ENCODE data around the gene ITPR1. TPM values are rescaled to one million over a fixed set of nuclear protein-coding genes. Genes with fewer than 3 reads are reported as not detected.

Gene ITPR1
- total RNA-seq, 2 experiments from 2014 or later = 74.3 to 76.2 TPM

GRCh38 chr3:4623421-4623999 lies 130.4 kb downstream of the ITPR1 start:
- Mint-ChIP-seq H3K27ac (no peak overlapping the region), H3K9me3 (peaks cover 10% of the 10 kb centered on the region), H3K36me3 (peaks cover 21% of the 10 kb centered on the region), H3K27me3 (peaks cover 1% of the 10 kb centered on the region), H3K4me1 (peaks cover under 1% of the 10 kb centered on the region), H3K4me3 (no peak overlapping the region)
- ATAC-seq (ENCODE audit: low read depth) = no peak
- no peak for DNase-seq
- POLR2A ChIA-PET = no interaction called here

- no peaks in the 10 kb centered on the region for H3K4me1 Mint-ChIP-seq
- H3K36me3 Mint-ChIP-seq = peaks cover 4% of the 10 kb centered on the region
These were observed 134.7 kb downstream of the ITPR1 start for GRCh38 chr3:4627651-4628375.

GRCh38 chr3:4629095-4630007 lies 136.2 kb downstream of the ITPR1 start:
- ATAC-seq (ENCODE audit: low read depth) (no peak), DNase-seq (no peak)
- Mint-ChIP-seq H3K36me3 (peaks cover 4% of the 10 kb centered on the region), H3K9me3 (no peaks in the 10 kb centered on the region), H3K27me3 (no peaks in the 10 kb centered on the region), H3K27ac (no peak overlapping the region), H3K4me1 (peaks cover 5% of the 10 kb centered on the region), H3K4me3 (no peak overlapping the region)
- POLR2A ChIA-PET = no interaction called here

More at GRCh38 chr3:4627651-4628375, 134.7 kb downstream of the ITPR1 start:
- H3K9me3 Mint-ChIP-seq = no peaks in the 10 kb centered on the region
- no peak for DNase-seq
- ATAC-seq (ENCODE audit: low read depth) = no peak
- H3K27ac Mint-ChIP-seq = no peak overlapping the region
- no peak overlapping the region for H3K4me3 Mint-ChIP-seq
- no peaks in the 10 kb centered on the region for H3K27me3 Mint-ChIP-seq
- POLR2A ChIA-PET = no interaction called here

GRCh38 chr3:4633078-4634004 lies 140.2 kb downstream of the ITPR1 start:
- peak; percentile 42 for ATAC-seq (ENCODE audit: low read depth)
- Mint-ChIP-seq H3K27ac (no peak overlapping the region), H3K9me3 (no peaks in the 10 kb centered on the region), H3K4me1 (peaks cover 7% of the 10 kb centered on the region), H3K27me3 (no peaks in the 10 kb centered on the region), H3K36me3 (peaks cover 5% of the 10 kb centered on the region), H3K4me3 (no peak overlapping the region)
- DNase-seq = no peak
- POLR2A ChIA-PET = interaction anchor here (1.0 kb wide), 1 partner anchor 140 kb away, joined by 6 read pairs; the partner anchor contains the start of gene ITPR1

- DNase-seq = no peak
- Mint-ChIP-seq H3K36me3 (peaks cover 2% of the 10 kb centered on the region), H3K4me3 (no peak overlapping the region), H3K9me3 (no peaks in the 10 kb centered on the region), H3K27ac (no peak overlapping the region), H3K27me3 (no peaks in the 10 kb centered on the region), H3K4me1 (peaks cover 7% of the 10 kb centered on the region)
- POLR2A ChIA-PET = no interaction called here
- no peak for ATAC-seq (ENCODE audit: low read depth)
These were observed 141.7 kb downstream of the ITPR1 start for GRCh38 chr3:4634894-4635293.

GRCh38 chr3:4637265-4637664 lies 144.1 kb downstream of the ITPR1 start:
- H3K27me3 Mint-ChIP-seq = no peaks in the 10 kb centered on the region
- peaks cover 9% of the 10 kb centered on the region for H3K36me3 Mint-ChIP-seq
- H3K27ac Mint-ChIP-seq = no peak overlapping the region
- POLR2A ChIA-PET = no interaction called here
- no peak for DNase-seq
- no peaks in the 10 kb centered on the region for H3K9me3 Mint-ChIP-seq
- ATAC-seq (ENCODE audit: low read depth) = no peak
- H3K4me3 Mint-ChIP-seq = no peak overlapping the region
- peaks cover 7% of the 10 kb centered on the region for H3K4me1 Mint-ChIP-seq

GRCh38 chr3:4641863-4642563 lies 148.9 kb downstream of the ITPR1 start:
- ATAC-seq (ENCODE audit: low read depth) (no peak), DNase-seq (no peak)
- POLR2A ChIA-PET = no interaction called here
- Mint-ChIP-seq H3K4me1 (peaks cover 24% of the 10 kb centered on the region), H3K9me3 (no peaks in the 10 kb centered on the region), H3K27ac (no peak overlapping the region), H3K27me3 (no peaks in the 10 kb centered on the region), H3K36me3 (peaks cover 25% of the 10 kb centered on the region), H3K4me3 (no peak overlapping the region)

- Mint-ChIP-seq H3K27ac (no peak overlapping the region), H3K4me3 (no peak overlapping the region), H3K9me3 (no peaks in the 10 kb centered on the region), H3K27me3 (no peaks in the 10 kb centered on the region), H3K36me3 (peaks cover 31% of the 10 kb centered on the region), H3K4me1 (peaks cover 22% of the 10 kb centered on the region)
- DNase-seq (no peak), ATAC-seq (ENCODE audit: low read depth) (no peak)
- POLR2A ChIA-PET = no interaction called here
These were observed 149.5 kb downstream of the ITPR1 start for GRCh38 chr3:4642611-4643010.

- POLR2A ChIA-PET = no interaction called here
- peaks cover 22% of the 10 kb centered on the region for H3K4me1 Mint-ChIP-seq
- H3K9me3 Mint-ChIP-seq = no peaks in the 10 kb centered on the region
- DNase-seq (no peak), ATAC-seq (ENCODE audit: low read depth) (no peak)
- peaks cover 37% of the 10 kb centered on the region for H3K36me3 Mint-ChIP-seq
- no peak overlapping the region for H3K4me3 Mint-ChIP-seq
- H3K27me3 Mint-ChIP-seq = no peaks in the 10 kb centered on the region
- H3K27ac Mint-ChIP-seq = peak overlapping the region; percentile 21
These were observed 150.9 kb downstream of the ITPR1 start for GRCh38 chr3:4643904-4644547.

GRCh38 chr3:4644951-4645350 lies 151.8 kb downstream of the ITPR1 start:
- no peak for ATAC-seq (ENCODE audit: low read depth)
- Mint-ChIP-seq H3K27ac (peak overlapping the region; percentile 54), H3K36me3 (peaks cover 44% of the 10 kb centered on the region), H3K4me1 (peaks cover 22% of the 10 kb centered on the region), H3K9me3 (no peaks in the 10 kb centered on the region), H3K27me3 (no peaks in the 10 kb centered on the region), H3K4me3 (peak overlapping the region; percentile 14)
- no peak for DNase-seq
- POLR2A ChIA-PET = interaction anchor here (0.5 kb wide), 1 partner anchor 337 kb away, joined by 3 read pairs; no protein-coding TSS in a partner anchor

GRCh38 chr3:4645468-4645867 lies 152.3 kb downstream of the ITPR1 start:
- DNase-seq (no peak), ATAC-seq (ENCODE audit: low read depth) (peak; percentile 82)
- no peaks in the 10 kb centered on the region for H3K9me3 Mint-ChIP-seq
- H3K4me3 Mint-ChIP-seq = peak overlapping the region; percentile 14
- H3K27me3 Mint-ChIP-seq = no peaks in the 10 kb centered on the region
- POLR2A ChIA-PET = no interaction called here
- H3K36me3 Mint-ChIP-seq = peaks cover 46% of the 10 kb centered on the region
- peaks cover 22% of the 10 kb centered on the region for H3K4me1 Mint-ChIP-seq
- peak overlapping the region; percentile 54 for H3K27ac Mint-ChIP-seq

- no peak overlapping the region for H3K4me3 Mint-ChIP-seq
- H3K4me1 Mint-ChIP-seq = peaks cover 22% of the 10 kb centered on the region
- DNase-seq (no peak), ATAC-seq (ENCODE audit: low read depth) (no peak)
- H3K27me3 Mint-ChIP-seq = no peaks in the 10 kb centered on the region
- H3K27ac Mint-ChIP-seq = no peak overlapping the region
- POLR2A ChIA-PET = no interaction called here
- H3K36me3 Mint-ChIP-seq = peaks cover 50% of the 10 kb centered on the region
- no peaks in the 10 kb centered on the region for H3K9me3 Mint-ChIP-seq
These were observed 154.3 kb downstream of the ITPR1 start for GRCh38 chr3:4647411-4647810.

Measured in activated naive CD8-positive, alpha-beta T cell treated with anti-CD3 and anti-CD28 coated beads, Interleukin-2, amount 10 ng/mL, durations not matched to agents 7 days and 5 days (primary cell).